SK-N-SH (cell line): Measurements from ENCODE around the gene KARS1.

ENCODE experiments used
- PBX3 ChIP-seq: IDR thresholded peaks from 2 replicates; pipeline ENCODE4; 2012
- POLR2AphosphoS5 ChIP-seq: IDR thresholded peaks from 2 replicates; pipeline ENCODE4 v1.6.1; 2012; ENCODE audit warnings: low read depth, low read length

- TF ChIP-seq PBX3 (no peak), POLR2AphosphoS5 (no peak)
Observed at GRCh38 chr16:75590920-75591843, 56.3 kb downstream of the KARS1 start.
